Naive B cell (primary cell): ENCODE measurements around the gene ZNF469. TPM values are rescaled to one million over a fixed set of nuclear protein-coding genes. Genes with fewer than 3 reads are reported as not detected.

Source experiments
- ATAC-seq, 2 donors: fragments of 150-1000 bp; cut with Tn5 transposase; 2 replicates each; pipeline ENCODE4 v1.10.0; 2021; ENCODE audit warnings: low read depth in 2 of 2, mild to moderate bottlenecking in 2 of 2, moderate library complexity in 2 of 2
- DNase-seq: peaks from one replicate; pipeline ENCODE4 v3.0.0; 2022
- H3K27ac Mint-ChIP-seq, 6 donors: one replicate each; pipeline ENCODE4 v1.8.0; 2020 to 2022; ENCODE audit warnings: mild to moderate bottlenecking in 6 of 6, mixed read lengths in 6 of 6, moderate library complexity in 5 of 6, inconsistent platforms in 2 of 6
- H3K27me3 Mint-ChIP-seq, 3 donors: one replicate each; pipeline ENCODE4 v1.8.0; 2021 to 2022; ENCODE audit warnings: mixed read lengths in 3 of 3, mild to moderate bottlenecking in 1 of 3
- H3K36me3 Mint-ChIP-seq, 2 donors: one replicate each; pipeline ENCODE4 v1.8.0; 2020 to 2022; ENCODE audit warnings: mixed read lengths in 2 of 2, inconsistent platforms in 1 of 2, mild to moderate bottlenecking in 1 of 2
- H3K4me1 Mint-ChIP-seq, 3 donors: one replicate each; pipeline ENCODE4 v1.8.0; 2020 to 2022; ENCODE audit warnings: mixed read lengths in 3 of 3, inconsistent platforms in 1 of 3, mild to moderate bottlenecking in 1 of 3, moderate library complexity in 1 of 3
- H3K4me3 Mint-ChIP-seq, 8 donors: one replicate each; pipeline ENCODE4 v1.8.0; 2020 to 2022; ENCODE audit warnings: mild to moderate bottlenecking in 8 of 8, mixed read lengths in 8 of 8, moderate library complexity in 8 of 8, inconsistent platforms in 2 of 8
- H3K9me3 Mint-ChIP-seq, 7 donors: one replicate each; pipeline ENCODE4 v1.8.0; 2020 to 2022; ENCODE audit warnings: mixed read lengths in 7 of 7, mild to moderate bottlenecking in 5 of 7, inconsistent platforms in 2 of 7, moderate library complexity in 1 of 7
- polyA plus RNA-seq, 6 donors: library from polyadenylated mRNA; unstranded; fragments of 300-500 nt; fragmentation: Illumina TruSeq; gene quantifications; one replicate each; pipeline ENCODE4 v1.2.3, GENCODE V29; 2021; ENCODE audit warnings: low read depth in 6 of 6

The ZNF469 gene
- polyA plus RNA-seq, 6 donors from 2014 or later, result 0.08 to 0.44 (median 0.15) TPM; not detected in 1

DNA sequence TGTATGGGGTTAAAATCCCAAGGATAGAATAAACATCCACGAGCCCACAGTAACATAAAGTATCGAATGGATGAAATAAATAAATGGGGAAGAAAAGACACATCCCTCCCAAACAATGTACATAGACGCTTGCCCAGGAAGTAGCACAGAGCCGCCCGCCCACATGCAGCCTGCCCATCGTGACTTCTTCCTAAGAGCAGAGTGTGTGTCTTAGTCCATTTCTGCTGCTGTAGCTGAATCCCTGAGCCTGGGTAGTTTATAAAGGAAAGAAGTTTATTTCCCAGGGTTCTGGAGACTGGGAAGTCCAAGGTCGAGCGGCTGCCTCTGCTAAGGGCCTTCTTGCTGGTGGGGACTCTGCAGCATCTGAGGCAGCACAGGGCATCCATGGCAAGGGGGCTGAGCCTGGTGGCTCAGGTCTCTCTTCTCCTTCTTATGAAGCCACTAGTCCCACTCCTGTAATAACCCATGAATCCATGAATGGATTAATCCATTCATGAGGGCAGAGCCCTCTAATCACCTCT lies 39.4 kb upstream of the ZNF469 start:
- Mint-ChIP-seq H3K36me3 (peaks cover 0 to 8% of the 10 kb centered on the region in 2 donors), H3K4me1 (peaks cover 4 to 11% (median 8%) of the 10 kb centered on the region in 3 donors), H3K27me3 (peaks cover 0 to 17% (median 16%) of the 10 kb centered on the region in 3 donors), H3K4me3 (peak overlapping the region in 1 of 8 donors; percentile 35), H3K27ac (no peak overlapping the region), H3K9me3 (peaks cover 0 to 11% (median 2%) of the 10 kb centered on the region in 7 donors)
- ATAC-seq (no peak), DNase-seq (no peak)

DNA sequence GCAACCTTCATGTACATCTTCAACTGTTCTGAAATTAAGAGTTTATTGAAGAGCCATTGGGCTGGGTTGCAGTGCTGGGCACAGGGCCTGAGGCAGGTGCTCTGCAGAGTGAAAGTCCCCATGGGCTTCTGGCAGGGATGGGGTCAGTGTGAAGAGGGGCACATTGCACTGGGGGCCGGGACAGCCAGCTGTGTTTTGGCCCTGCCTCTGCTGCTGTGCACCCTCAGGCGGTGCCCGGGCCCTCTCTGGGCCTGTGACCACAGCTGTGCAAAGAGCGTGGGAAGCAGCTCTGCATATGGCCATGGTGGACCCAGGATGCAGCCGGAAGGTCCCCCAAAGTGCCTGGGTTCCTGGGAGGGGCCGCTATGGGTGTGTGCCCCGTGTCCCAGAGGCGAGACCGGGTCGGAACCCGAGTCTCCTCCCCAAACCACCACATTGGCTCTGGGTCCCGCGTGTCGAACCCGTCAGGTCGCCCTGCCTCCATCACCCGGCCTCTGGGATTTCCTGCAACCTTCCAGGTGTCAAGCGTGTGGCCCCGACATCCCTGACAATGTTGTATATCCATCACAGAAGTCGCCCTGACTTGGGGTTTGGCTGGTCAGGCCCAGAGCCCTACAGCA lies 38.2 kb upstream of the ZNF469 start:
- Mint-ChIP-seq H3K27me3 (peaks cover 3 to 11% (median 10%) of the 10 kb centered on the region in 3 donors), H3K36me3 (peaks cover 0 to 8% of the 10 kb centered on the region in 2 donors)
- no peak for DNase-seq

DNA sequence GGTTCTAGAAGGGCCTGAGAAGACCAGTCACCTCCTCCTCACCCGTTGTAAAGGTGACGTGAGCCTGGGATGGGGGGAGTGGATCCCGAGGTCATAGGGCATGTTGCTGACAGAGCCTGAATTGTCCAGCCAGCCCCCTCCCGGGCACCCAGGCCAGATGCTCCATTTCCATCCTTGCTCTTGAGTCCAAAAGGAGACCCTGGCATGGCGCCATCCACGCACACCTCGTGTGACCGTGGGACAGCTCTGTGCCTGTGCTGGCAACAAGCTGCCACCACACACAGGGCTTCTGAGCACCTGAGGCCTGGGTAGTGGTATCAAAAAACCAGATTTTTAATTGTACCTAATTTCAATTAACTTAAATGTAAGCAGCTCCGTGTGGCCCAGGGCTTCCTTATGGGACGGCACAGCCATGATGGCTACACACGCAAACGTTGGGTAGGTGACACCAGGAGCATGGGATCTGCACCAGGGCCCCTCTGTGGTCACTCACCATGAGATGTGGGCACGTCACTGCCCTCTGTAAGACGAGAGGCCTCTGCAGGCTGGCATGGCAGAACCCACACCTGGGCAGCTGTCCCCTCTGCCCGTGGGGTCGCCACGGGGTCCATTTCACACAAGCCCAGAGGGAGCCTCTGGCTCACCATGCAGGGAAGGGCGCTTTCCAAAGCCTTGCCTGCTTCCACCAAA lies 37.6 kb upstream of the ZNF469 start:
- peaks cover 4 to 9% (median 4%) of the 10 kb centered on the region in 3 donors for H3K27me3 Mint-ChIP-seq
- H3K27ac Mint-ChIP-seq, result no peak overlapping the region
- no peak for DNase-seq
- peaks cover 10 to 18% (median 10%) of the 10 kb centered on the region in 3 donors for H3K4me1 Mint-ChIP-seq
- H3K4me3 Mint-ChIP-seq, result no peak overlapping the region
- no peak for ATAC-seq
- H3K9me3 Mint-ChIP-seq, result peaks cover 0 to 11% (median 2%) of the 10 kb centered on the region in 7 donors
- H3K36me3 Mint-ChIP-seq, result peaks cover 0 to 8% of the 10 kb centered on the region in 2 donors

More for the DNA sequence above, 38.2 kb upstream of the ZNF469 start:
- Mint-ChIP-seq H3K9me3 (peaks cover 0 to 11% (median 2%) of the 10 kb centered on the region in 7 donors), H3K4me1 (peaks cover 8 to 15% (median 10%) of the 10 kb centered on the region in 3 donors), H3K27ac (no peak overlapping the region), H3K4me3 (no peak overlapping the region)
- no peak for ATAC-seq

DNA sequence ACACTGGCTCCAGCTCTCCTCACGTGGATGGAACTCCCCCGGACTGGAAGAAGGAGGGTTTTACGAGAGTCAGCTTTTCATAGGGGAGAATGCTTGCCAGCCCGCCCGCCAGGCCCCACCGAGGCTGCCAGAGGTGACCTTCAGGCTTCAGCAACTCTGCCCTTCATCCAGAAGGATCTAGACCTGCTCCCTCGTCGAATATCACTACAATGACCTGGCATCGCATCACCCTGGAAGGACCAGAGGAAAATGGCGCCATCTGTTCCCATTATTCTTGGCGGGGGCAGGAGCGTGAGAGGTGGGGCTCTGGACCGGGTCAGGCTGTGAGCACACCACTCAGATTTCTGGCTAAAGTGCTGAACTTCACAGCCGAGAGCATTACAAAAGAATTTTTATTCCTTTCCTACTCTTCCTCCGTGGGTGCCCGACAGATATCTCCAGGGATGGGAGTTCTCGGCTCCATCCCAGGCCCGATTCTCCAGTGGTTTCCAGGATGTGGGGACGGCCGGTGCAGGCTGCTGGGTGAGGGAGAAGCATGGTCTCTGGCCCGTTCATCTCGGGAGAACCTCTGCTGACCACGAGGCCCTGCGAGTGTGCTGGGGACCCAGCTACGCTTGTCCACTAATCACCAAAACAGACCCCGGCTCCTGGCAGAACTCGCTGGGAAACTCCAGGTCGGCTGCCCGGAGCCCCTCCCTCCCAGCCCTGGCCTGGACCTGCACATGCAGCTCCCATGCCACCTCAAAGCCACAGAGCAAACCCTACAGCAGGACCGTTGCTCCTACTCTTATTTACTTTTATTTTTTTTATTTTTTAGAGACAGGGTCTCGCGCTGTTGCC lies 36.8 kb upstream of the ZNF469 start:
- Mint-ChIP-seq H3K36me3 (peaks cover 0 to 8% of the 10 kb centered on the region in 2 donors), H3K27ac (no peak overlapping the region), H3K9me3 (peaks cover 0 to 11% (median 2%) of the 10 kb centered on the region in 7 donors), H3K4me3 (peak overlapping the region in 1 of 8 donors; percentile 44), H3K27me3 (peaks cover 0 to 4% (median 1%) of the 10 kb centered on the region in 3 donors), H3K4me1 (peaks cover 10 to 18% (median 10%) of the 10 kb centered on the region in 3 donors)
- no peak for DNase-seq
- ATAC-seq, result no peak

DNA sequence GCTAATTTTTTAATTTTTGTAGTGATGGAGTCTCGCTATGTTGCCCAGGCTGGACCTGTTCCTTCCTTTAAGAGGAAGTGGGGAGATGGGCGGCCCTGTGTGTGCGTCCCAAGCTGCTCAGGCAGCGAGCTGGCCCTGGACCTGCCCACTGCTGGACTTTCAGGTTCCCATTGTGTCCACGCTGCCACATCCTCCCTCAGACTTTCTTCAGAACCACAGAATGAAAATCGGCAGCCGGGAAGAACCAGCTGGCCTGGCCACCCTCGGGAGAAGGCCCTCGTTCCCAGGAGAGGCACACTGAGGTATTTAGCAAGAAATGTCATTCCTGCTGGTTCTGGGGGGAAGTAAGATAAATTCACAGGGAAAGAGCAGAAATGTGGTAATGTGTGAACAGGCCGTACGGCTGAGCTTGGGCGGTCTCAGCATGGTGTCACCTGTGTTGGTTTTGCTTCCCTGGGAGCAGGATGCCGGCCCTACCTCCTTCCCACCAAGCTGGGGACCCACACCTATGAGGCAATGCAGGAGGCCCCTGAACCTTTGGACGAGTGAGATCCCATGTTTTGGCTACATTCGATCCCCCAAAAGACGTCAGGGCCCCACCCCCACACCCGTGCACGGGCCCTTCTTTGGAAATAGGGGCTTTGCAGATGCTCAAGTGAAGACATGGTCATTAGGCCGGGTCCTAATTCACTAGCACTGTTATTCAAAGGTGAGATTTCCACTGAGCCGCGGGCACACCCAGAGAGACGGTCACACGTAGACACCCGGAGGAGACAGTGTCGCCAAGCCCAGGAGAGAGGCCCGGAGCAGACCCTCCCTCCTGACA lies 35.9 kb upstream of the ZNF469 start:
- DNase-seq (no peak), ATAC-seq (no peak)
- peak overlapping the region in 2 of 6 donors; percentile 24 to 26 for H3K27ac Mint-ChIP-seq
- H3K36me3 Mint-ChIP-seq, result peaks cover 0 to 8% of the 10 kb centered on the region in 2 donors
- peaks cover 0 to 11% (median 2%) of the 10 kb centered on the region in 7 donors for H3K9me3 Mint-ChIP-seq
- peaks cover 0 to 4% (median 0%) of the 10 kb centered on the region in 3 donors for H3K27me3 Mint-ChIP-seq
- H3K4me3 Mint-ChIP-seq, result peak overlapping the region in 2 of 8 donors; percentile 39 to 50
- H3K4me1 Mint-ChIP-seq, result peaks cover 10 to 18% (median 10%) of the 10 kb centered on the region in 3 donors

DNA sequence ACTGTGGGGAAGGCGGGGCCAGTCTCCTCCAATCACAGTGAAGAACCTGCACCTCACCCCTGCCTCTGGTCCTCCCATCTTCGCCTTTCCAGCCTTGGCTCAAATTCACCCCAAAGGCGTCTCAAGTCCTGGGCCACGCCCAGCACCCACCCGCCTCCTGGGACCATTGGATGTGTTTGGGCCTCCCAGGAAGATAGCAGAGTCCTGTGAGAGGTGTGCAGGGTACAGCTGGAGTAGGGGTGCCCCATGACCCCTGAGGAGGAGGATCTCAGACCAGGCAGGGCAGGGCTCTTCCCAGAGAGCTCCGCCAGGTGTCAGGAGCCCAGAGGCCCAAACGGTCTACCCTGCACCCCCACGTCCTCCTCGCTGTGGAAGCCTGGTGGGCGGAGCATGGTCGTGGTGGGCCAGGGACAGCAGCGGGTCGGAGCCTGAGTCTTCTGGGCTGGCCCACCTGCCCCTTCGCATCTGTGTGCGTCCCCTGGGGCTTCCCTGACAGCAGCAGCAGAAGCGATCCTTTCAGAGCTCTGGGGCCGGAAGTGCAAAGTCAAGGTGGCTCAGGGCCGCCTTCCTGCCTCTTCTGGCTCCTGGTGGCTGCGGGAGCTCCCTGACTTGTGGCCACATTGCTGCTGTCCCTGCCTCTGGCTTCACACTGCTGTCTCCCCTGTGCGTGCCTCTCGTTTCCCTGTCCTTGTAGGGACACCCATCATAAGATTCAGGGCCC lies 34.9 kb upstream of the ZNF469 start:
- DNase-seq, result peak; percentile 54
- H3K36me3 Mint-ChIP-seq, result peaks cover 0 to 8% of the 10 kb centered on the region in 2 donors
- peak overlapping the region in 3 of 6 donors; percentile 2 to 66 (median 15) for H3K27ac Mint-ChIP-seq
- peaks cover 0 to 4% (median 0%) of the 10 kb centered on the region in 3 donors for H3K27me3 Mint-ChIP-seq
- ATAC-seq, result peak; percentile 93 to 94
- peaks cover 0 to 11% (median 1%) of the 10 kb centered on the region in 7 donors for H3K9me3 Mint-ChIP-seq
- H3K4me3 Mint-ChIP-seq, result peak overlapping the region in 4 of 8 donors; percentile 7 to 73 (median 33)
- peaks cover 10 to 18% (median 10%) of the 10 kb centered on the region in 3 donors for H3K4me1 Mint-ChIP-seq

DNA sequence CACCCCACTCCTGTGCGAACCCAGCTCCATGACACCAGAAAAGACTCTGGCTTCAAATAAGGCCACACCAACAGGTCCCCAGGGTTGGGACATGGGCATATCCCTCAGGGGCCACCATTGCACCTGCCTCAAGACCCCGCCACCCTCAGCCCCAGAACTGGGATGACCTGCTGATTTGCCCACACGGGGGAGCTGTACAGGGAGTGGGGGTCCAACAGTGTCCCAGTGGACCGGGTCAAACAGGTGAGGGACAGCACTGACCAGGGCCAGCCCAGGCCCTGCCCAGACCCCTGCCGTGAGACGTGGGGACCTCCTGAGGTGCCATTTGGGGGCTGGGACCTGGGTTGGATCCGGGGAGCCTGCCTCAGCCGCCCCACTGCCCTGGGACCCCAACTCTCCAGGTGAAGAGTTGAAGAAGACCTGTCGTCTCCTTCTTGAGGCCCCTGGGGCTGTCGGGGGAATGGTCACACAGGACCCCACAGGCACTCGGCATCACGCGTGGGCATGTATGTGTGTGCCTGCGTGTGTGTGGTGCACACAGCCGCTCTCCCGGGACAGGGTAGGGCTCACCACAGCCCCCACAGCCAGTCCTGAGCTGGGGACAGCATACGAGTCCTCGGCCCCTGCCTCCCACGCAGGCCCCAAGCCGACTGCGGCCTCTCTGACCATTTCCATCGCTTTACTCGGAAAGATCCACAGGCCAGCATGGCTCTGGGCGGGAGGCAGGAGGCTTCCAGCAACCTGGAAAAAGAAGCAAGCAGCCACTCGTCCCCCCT lies 34.2 kb upstream of the ZNF469 start:
- Mint-ChIP-seq H3K36me3 (peaks cover 0 to 2% of the 10 kb centered on the region in 2 donors), H3K27ac (peak overlapping the region in 2 of 6 donors; percentile 2 to 66), H3K27me3 (peaks cover 0 to 4% (median 0%) of the 10 kb centered on the region in 3 donors), H3K9me3 (peaks cover 0 to 4% (median 0%) of the 10 kb centered on the region in 7 donors), H3K4me3 (peak overlapping the region in 3 of 8 donors; percentile 7 to 73 (median 37)), H3K4me1 (peaks cover 10 to 18% (median 10%) of the 10 kb centered on the region in 3 donors)
- DNase-seq (no peak), ATAC-seq (no peak)

DNA sequence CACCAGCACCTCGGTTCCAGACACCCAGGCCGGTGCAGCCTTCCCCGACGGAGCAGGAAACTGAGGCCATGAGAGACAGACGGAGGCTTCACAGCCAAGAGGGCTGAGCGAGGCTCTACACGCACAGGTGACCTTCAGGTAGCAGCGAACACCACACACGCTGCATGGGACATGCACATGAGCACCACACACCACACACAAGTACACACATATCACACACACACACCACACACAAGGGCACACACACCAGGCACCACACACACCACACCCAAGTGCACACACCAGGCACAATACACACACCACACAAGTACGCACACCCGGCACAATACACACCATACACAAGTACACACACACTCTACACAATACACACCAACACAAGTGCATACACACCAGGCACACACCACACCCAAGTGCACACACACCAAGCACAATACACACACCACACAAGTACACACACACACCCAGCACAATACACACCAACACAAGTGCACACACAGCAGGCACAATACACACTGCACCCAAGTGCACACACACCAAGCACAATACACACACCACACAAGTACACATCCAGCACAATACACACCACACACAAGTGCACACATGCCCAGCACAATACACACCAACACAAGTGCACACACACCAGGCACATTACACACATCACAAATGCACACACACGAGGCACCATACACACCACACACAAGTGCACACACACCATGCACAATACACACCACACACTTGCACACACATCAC lies 33.4 kb upstream of the ZNF469 start:
- Mint-ChIP-seq H3K27me3 (peaks cover 0 to 4% (median 0%) of the 10 kb centered on the region in 3 donors), H3K36me3 (no peaks in the 10 kb centered on the region), H3K4me1 (peaks cover 10 to 18% (median 10%) of the 10 kb centered on the region in 3 donors), H3K9me3 (peaks cover 0 to 1% (median 0%) of the 10 kb centered on the region in 7 donors), H3K27ac (peak overlapping the region in 1 of 6 donors; percentile 38), H3K4me3 (peak overlapping the region in 1 of 8 donors; percentile 47)
- ATAC-seq (no peak), DNase-seq (no peak)

DNA sequence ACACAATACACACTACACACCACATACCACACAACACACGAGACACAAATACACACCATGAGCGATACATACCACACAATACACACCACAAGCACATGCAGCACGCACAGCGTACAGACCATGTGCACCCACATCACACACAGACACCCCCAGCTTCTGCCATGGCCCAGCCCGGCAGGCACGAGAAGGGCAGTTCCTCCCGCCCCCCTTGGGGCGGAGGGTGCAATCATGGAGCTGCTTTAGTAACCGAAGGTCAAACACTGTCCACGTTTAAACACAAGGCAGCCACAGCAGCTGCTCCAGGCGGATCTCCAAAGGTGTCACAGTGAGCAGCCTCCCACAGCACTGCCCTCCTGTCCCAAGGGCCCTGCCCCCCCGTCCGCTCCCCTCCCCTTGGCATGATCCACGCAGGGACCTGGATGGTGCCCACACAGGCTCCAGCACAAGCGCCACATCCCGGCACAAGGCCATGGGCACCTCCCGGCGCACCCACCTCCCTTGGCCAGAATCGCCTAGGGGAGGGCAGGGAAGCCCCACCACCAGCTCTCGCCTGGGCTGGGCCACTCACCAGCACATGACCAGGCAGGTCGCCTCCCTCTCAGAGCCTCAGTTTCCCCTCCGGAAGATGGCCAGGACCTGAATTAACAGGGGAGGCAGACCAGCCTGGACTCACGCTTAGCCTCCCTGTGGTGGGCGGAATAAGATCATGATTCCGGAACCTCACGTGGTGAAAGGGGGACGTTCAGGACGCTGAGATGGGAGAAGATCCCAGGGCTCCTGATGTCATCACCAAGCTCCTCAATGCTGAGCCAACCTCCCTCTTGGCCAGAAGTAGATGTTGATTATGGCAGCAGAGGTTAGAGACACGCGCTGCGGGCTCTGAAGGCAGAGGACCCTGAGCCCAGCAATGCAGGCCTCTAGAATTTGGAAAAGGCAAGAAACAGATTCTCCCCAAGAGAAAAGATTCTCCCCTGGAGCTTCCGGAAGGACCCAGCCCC lies 32.6 kb upstream of the ZNF469 start:
- Mint-ChIP-seq H3K4me3 (peak overlapping the region in 1 of 8 donors; percentile 51), H3K36me3 (no peaks in the 10 kb centered on the region), H3K27me3 (peaks cover 0 to 4% (median 0%) of the 10 kb centered on the region in 3 donors), H3K9me3 (no peaks in the 10 kb centered on the region), H3K4me1 (peaks cover 10 to 18% (median 10%) of the 10 kb centered on the region in 3 donors), H3K27ac (peak overlapping the region in 1 of 6 donors; percentile 66)
- DNase-seq (no peak), ATAC-seq (no peak)

DNA sequence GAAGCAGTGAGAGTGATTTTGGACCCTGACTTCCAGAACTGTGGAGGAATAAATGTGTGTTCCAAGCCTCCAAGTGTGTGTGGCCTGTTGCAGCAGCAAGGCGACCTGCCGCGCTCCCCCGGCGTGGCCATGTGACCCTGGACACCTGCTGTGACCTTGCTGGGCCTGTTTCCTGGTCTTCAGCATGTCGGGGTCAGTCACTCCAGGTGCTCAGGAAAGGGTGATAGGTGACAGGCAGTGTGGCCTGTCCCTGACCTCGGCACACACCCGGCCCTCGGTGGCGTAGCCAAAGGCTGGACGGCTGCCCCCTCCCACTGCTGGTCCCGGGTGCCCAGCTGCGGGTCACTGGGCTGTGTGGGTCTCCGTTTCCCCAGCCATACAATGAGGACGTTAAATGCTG lies 31.8 kb upstream of the ZNF469 start:
- Mint-ChIP-seq H3K27ac (no peak overlapping the region), H3K36me3 (no peaks in the 10 kb centered on the region), H3K9me3 (no peaks in the 10 kb centered on the region), H3K27me3 (peaks cover 0 to 4% (median 0%) of the 10 kb centered on the region in 3 donors), H3K4me1 (peaks cover 10 to 18% (median 10%) of the 10 kb centered on the region in 3 donors), H3K4me3 (no peak overlapping the region)
- DNase-seq (no peak), ATAC-seq (no peak)
